Uterus (tissue), 4 donors: ENCODE data around the gene HSPA4. TPM values are rescaled to one million over a fixed set of nuclear protein-coding genes. Genes with fewer than 3 reads are reported as not detected.

Source experiments
- DNase-seq, 2 donors: peaks; one replicate each; pipeline ENCODE4 v3.0.0-alpha.2; 2019 to 2020
- H3K27ac ChIP-seq, 2 donors: fragments of 200-600 bp; sonication (generic); 1 replicate in 1 of 2; 2 replicates in 1 of 2; pipeline ENCODE4 v1.5.1; 2016 to 2018
- H3K27me3 ChIP-seq, 2 donors: fragments of 200-600 bp; sonication (generic); one replicate each; pipeline ENCODE4 v1.5.1; 2018 to 2019; ENCODE audit warnings: control low read depth in 1 of 2
- H3K36me3 ChIP-seq, 2 donors: fragments of 200-600 bp; sonication (generic); one replicate each; pipeline ENCODE4 v1.5.1; 2019; ENCODE audit warnings: control low read depth in 1 of 2
- H3K4me1 ChIP-seq, 2 donors: fragments of 200-600 bp; sonication (generic); one replicate each; pipeline ENCODE4 v1.5.1; 2018 to 2019; ENCODE audit warnings: control low read depth in 1 of 2
- H3K4me3 ChIP-seq, 2 donors: fragments of 200-600 bp; sonication (generic); 1 replicate in 1 of 2; 2 replicates in 1 of 2; pipeline ENCODE4 v1.5.1; 2018 to 2019; ENCODE audit warnings: mild to moderate bottlenecking in 1 of 2
- H3K9me3 ChIP-seq, 2 donors: fragments of 200-600 bp; sonication (generic); one replicate each; pipeline ENCODE4 v1.5.1; 2019; ENCODE audit warnings: control low read depth in 1 of 2
- CTCF ChIP-seq, 4 experiments: fragments of 200-600 bp in 2 of 4; fragments of 450-650 bp in 2 of 4; sonication (generic) in 2 of 4; IDR thresholded peaks; one replicate each; pipeline ENCODE4 v1.5.1; 2016 to 2019; ENCODE audit warnings: antibody characterized with exemption in 4 of 4, mild to moderate bottlenecking in 2 of 4, moderate library complexity in 1 of 4
- POLR2A ChIP-seq, 2 donors: fragments of 450-650 bp; IDR thresholded peaks; one replicate each; pipeline ENCODE4 v1.6.1; 2016; ENCODE audit warnings: antibody characterized with exemption in 2 of 2, mild to moderate bottlenecking in 1 of 2, moderate library complexity in 1 of 2
- intact Hi-C: fragments of 100-400 bp; cut with DNase I; formaldehyde crosslinking; loops from one replicate; pipeline ENCODE4 v1.15.1; 2023; ENCODE audit warnings: low total_unique reads
- total RNA-seq, 4 donors: library from RNA; depleted of rRNA in 3 of 4; stranded (reverse); fragments of >200 nt in 3 of 4; gene quantifications; one replicate each; pipeline versions ENCODE4 v1.1.0 to v1.2.4, GENCODE V29; 2014 to 2023
- donor health status: DM: yes; HTN: yes; CAD: no.

HSPA4 gene
- total RNA-seq, 4 donors from 2014 or later = 22.4 to 107 (median 72.4) TPM

DNA sequence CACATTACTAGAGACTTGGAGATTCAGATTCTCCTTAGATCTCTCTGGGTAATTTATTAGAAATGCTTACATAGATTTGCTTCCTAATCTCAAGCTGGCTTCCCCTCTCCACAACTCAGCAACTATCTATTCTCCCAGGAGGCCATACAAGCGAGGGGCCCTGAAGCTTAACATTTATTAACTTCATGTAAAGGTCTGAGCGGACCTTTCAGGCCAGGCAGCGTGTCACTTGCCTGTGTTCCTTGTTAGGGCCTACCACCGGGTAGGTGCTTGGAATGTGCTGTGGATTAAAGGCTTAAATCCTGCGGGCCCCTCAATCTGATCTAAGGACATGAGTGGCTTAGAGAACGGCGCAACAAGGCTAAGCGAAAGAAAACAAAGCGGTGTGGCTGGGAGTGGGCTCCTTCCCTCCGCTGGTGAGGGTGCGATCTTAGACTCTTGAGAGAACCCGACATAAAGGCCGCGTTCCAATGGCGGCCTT, 712 bp upstream of the HSPA4 start:
- DNase-seq = peak in 1 of 2 donors; percentile 17
- peak overlapping the region; percentile 73 to 97 for H3K4me3 ChIP-seq
- H3K27ac ChIP-seq = peak overlapping the region; percentile 96 to 100
- H3K27me3 ChIP-seq = no peaks in the 10 kb centered on the region
- no peaks in the 10 kb centered on the region for H3K9me3 ChIP-seq
- peaks cover 0 to 5% of the 10 kb centered on the region in 2 donors for H3K4me1 ChIP-seq
- TF ChIP-seq POLR2A (IDR thresholded peaks at IDR 0.05) = no peak
- TF ChIP-seq CTCF (IDR thresholded peaks at IDR 0.05) = no peak
- no peaks in the 10 kb centered on the region for H3K36me3 ChIP-seq
- intact Hi-C loops = no loop called here

DNA sequence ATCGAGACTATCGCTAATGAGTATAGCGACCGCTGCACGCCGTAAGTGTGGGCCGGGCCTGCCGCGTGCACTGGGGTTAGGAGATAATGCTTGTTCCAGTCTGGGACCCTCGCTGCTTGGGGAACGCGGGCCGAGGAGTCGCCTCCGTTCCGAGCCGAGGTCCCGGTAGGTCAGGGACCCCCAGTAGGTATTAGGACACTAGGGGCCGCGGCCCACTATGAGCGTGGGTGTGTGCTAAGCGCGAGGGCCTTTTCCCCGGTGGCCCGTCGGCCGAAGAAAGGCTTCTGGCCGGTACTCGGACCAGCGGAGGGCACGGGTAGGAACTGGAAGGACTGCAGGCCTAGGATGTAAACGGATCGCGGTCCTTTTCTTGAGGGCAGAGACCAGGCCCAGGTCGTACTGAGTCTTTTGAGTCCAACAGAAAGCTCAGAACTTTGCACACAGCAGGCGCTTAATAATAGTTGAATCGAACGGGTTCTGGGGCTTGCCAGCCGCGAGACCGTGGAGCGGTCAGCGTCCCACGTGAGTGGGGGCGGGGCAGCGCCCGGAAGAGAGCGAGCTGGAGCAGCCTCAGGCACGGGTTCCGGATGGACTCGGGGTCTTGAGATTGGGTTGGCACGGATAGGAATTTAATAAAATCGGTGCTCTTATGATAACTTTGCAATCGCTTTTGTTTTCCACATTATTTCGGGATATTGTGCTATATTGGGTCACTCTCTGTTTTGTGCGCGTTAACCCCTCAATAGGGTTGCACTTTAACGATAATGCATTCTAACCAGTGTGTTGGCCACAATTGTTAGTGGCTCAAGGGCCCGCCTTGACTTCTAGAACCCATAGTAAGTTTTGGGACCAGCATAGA, 733 bp downstream of the HSPA4 start:
- intact Hi-C loops = no loop called here
- Histone ChIP-seq H3K27me3 (no peaks in the 10 kb centered on the region), H3K9me3 (no peaks in the 10 kb centered on the region), H3K27ac (peak overlapping the region; percentile 96 to 100), H3K36me3 (no peaks in the 10 kb centered on the region), H3K4me3 (peak overlapping the region; percentile 73 to 97), H3K4me1 (peaks cover 0 to 5% of the 10 kb centered on the region in 2 donors)
- TF ChIP-seq POLR2A (IDR thresholded peaks at IDR 0.05) (no peak), CTCF (IDR thresholded peaks at IDR 0.05) (no peak)
- peak; percentile 25 to 52 for DNase-seq

- Histone ChIP-seq H3K27me3 (no peaks in the 10 kb centered on the region), H3K4me3 (peak overlapping the region; percentile 73 to 97), H3K9me3 (no peaks in the 10 kb centered on the region), H3K27ac (no peak overlapping the region), H3K36me3 (no peaks in the 10 kb centered on the region), H3K4me1 (peaks cover 4 to 5% of the 10 kb centered on the region in 2 donors)
- intact Hi-C loops = no loop called here
- no peak for TF ChIP-seq CTCF (IDR thresholded peaks at IDR 0.05)
- TF ChIP-seq POLR2A (IDR thresholded peaks at IDR 0.05) = no peak
- DNase-seq = no peak
These were observed 1.6 kb downstream of the HSPA4 start for GRCh38 chr5:133053448-133053847.

DNA sequence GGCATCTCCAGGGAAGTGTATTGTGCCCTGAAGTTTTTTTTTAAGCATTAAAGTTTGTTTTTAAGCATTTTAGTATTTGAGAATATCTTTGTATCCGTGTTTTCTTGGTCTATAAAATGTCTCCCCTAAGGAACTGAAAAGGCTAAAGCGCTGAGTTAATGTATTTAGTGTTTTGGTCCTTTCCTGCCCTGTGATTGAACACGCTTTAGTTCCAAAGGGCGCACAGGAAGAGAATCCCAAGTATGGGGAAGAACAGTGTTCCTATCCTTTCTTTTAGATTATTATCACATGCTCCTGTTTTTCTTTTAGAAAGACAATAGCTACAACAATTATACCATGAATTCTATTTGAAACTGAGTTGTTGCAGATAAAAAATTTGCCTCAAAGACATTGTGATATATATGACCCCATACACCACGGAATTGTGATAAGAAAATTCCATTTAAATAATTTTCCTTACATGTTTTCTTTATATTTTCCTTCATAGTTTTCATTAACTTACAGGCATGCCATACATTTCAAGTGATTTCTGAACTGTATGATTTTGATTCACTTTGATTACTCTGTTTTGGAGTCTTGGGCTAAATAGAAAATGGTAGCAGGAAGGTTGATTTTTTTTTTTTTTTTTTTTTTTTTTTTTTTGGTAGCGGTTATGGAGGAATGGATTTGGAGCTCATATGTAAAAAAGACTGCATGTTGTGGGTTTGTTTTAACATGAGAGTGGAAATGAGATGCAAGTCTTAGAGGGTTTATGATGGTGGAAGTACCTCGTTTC, 3.1 kb downstream of the HSPA4 start:
- intact Hi-C loops = no loop called here
- H3K4me3 ChIP-seq = no peak overlapping the region
- DNase-seq = no peak
- H3K27ac ChIP-seq = no peak overlapping the region
- H3K27me3 ChIP-seq = no peaks in the 10 kb centered on the region
- no peaks in the 10 kb centered on the region for H3K9me3 ChIP-seq
- H3K36me3 ChIP-seq = no peaks in the 10 kb centered on the region
- TF ChIP-seq POLR2A (IDR thresholded peaks at IDR 0.05) = no peak
- no peak for TF ChIP-seq CTCF (IDR thresholded peaks at IDR 0.05)
- peaks cover 4 to 5% of the 10 kb centered on the region in 2 donors for H3K4me1 ChIP-seq

- H3K27ac ChIP-seq = no peak overlapping the region
- H3K4me1 ChIP-seq = peaks cover 4 to 5% of the 10 kb centered on the region in 2 donors
- no peaks in the 10 kb centered on the region for H3K27me3 ChIP-seq
- H3K4me3 ChIP-seq = no peak overlapping the region
- intact Hi-C loops = no loop called here
- DNase-seq = no peak
- TF ChIP-seq POLR2A (IDR thresholded peaks at IDR 0.05) = no peak
- no peak for TF ChIP-seq CTCF (IDR thresholded peaks at IDR 0.05)
- H3K36me3 ChIP-seq = no peaks in the 10 kb centered on the region
- H3K9me3 ChIP-seq = no peaks in the 10 kb centered on the region
These were observed 5.1 kb downstream of the HSPA4 start for GRCh38 chr5:133056891-133057290.
